Tibial nerve (tissue), 4 donors: ENCODE data around the gene ERCC4. TPM values are rescaled to one million over a fixed set of nuclear protein-coding genes. Genes with fewer than 3 reads are reported as not detected.

Experiments used
- DNase-seq, 2 donors: peaks; one replicate each; pipeline ENCODE4 v3.0.0-alpha.2; 2019; ENCODE audit warnings: low spot score in 2 of 2
- H3K27ac ChIP-seq, 4 donors: fragments of 200-600 bp; sonication (generic) in 3 of 4; one replicate each; pipeline ENCODE4 v1.5.1; 2017 to 2019; ENCODE audit warnings: mild to moderate bottlenecking in 1 of 4
- H3K27me3 ChIP-seq, 2 donors: fragments of 200-600 bp; sonication (generic) in 1 of 2; one replicate each; pipeline versions ENCODE4 v1.5.1 to v1.6.0; 2017 to 2019
- H3K36me3 ChIP-seq, 3 donors: fragments of 200-600 bp; sonication (generic); one replicate each; pipeline ENCODE4 v1.5.1; 2018 to 2019
- H3K4me1 ChIP-seq, 4 donors: fragments of 200-600 bp; sonication (generic) in 3 of 4; one replicate each; pipeline ENCODE4 v1.5.1; 2017 to 2019
- H3K4me3 ChIP-seq, 4 donors: fragments of 200-600 bp; sonication (generic) in 3 of 4; one replicate each; pipeline ENCODE4 v1.5.1; 2017 to 2019; ENCODE audit warnings: mild to moderate bottlenecking in 1 of 4, moderate library complexity in 1 of 4
- H3K9me3 ChIP-seq, 4 donors: fragments of 200-600 bp; sonication (generic) in 3 of 4; one replicate each; pipeline ENCODE4 v1.5.1; 2017 to 2019
- EP300 ChIP-seq, 2 donors: sonication (generic); formaldehyde crosslinking; IDR thresholded peaks; one replicate each; pipeline ENCODE4 v1.6.1; 2017; ENCODE audit warnings: antibody characterized with exemption in 2 of 2, mild to moderate bottlenecking in 1 of 2
- POLR2A ChIP-seq, 2 donors: fragments of 450-650 bp; IDR thresholded peaks; one replicate each; pipeline ENCODE4 v1.6.1; 2017; ENCODE audit warnings: antibody characterized with exemption in 2 of 2, mild to moderate bottlenecking in 2 of 2, moderate library complexity in 2 of 2
- WGBS, 2 donors: methylation state at CpG; one replicate each; pipeline ENCODE4 v1.1.5; 2018; 5-methylcytosine and 5-hydroxymethylcytosine counted together
- total RNA-seq, 4 donors: library from RNA; depleted of rRNA; stranded (reverse); fragments of >200 nt; gene quantifications; one replicate each; pipeline ENCODE4 v1.1.0, GENCODE V29; 2016
- TF ChIP-seq, protein P1 (sequence below), 5 experiments: fragments of 200-600 bp in 3 of 5; fragments of 450-650 bp in 2 of 5; sonication (generic) in 3 of 5; IDR thresholded peaks; one replicate each; pipeline ENCODE4 v1.5.1; 2016 to 2019; ENCODE audit warnings: antibody characterized with exemption in 5 of 5, mild to moderate bottlenecking in 3 of 5, moderate library complexity in 2 of 5

ERCC4 gene
- total RNA-seq, 4 donors from 2014 or later = 7.3 to 8.7 (median 7.9) TPM

DNA sequence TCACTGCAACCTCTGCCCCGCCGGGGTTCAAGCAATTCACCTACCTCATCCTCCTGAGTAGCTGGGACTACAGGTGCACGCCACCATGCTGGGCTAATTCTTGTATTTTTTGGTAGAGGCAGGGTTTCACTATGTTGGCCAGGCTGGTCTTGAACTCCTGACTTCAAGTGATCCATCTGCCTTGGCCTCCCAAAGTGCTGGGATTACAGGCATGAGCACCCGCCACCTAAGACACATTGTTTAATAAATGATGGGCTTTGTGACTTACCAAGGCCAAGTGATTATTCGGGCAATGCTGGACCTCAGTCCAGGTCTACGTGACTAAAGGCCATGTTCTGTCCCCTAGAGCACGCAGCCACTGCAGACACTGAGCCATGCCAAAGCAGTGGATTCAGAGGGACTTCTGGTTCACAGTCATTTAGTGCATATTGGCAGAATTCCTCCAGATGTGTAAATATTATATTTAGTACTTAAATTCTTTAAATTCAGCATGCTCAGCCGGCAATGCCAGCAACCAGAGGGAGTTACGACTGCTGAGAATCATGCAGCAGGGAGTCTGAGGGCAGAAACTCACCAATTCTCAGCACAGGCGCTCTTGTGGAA, 4.8 kb upstream of the ERCC4 start:
- Histone ChIP-seq H3K36me3 (no peaks in the 10 kb centered on the region), H3K27ac (no peak overlapping the region), H3K9me3 (peaks cover 0 to 11% (median 0%) of the 10 kb centered on the region in 4 donors), H3K4me3 (no peak overlapping the region), H3K27me3 (no peaks in the 10 kb centered on the region), H3K4me1 (peaks cover 0 to 8% (median 0%) of the 10 kb centered on the region in 4 donors)
- no peak for TF ChIP-seq POLR2A (IDR thresholded peaks at IDR 0.05)
- TF ChIP-seq, protein P1, sequence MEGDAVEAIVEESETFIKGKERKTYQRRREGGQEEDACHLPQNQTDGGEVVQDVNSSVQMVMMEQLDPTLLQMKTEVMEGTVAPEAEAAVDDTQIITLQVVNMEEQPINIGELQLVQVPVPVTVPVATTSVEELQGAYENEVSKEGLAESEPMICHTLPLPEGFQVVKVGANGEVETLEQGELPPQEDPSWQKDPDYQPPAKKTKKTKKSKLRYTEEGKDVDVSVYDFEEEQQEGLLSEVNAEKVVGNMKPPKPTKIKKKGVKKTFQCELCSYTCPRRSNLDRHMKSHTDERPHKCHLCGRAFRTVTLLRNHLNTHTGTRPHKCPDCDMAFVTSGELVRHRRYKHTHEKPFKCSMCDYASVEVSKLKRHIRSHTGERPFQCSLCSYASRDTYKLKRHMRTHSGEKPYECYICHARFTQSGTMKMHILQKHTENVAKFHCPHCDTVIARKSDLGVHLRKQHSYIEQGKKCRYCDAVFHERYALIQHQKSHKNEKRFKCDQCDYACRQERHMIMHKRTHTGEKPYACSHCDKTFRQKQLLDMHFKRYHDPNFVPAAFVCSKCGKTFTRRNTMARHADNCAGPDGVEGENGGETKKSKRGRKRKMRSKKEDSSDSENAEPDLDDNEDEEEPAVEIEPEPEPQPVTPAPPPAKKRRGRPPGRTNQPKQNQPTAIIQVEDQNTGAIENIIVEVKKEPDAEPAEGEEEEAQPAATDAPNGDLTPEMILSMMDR (IDR thresholded peaks at IDR 0.05) = no peak
- TF ChIP-seq EP300 (IDR thresholded peaks at IDR 0.05) = no peak
- DNase-seq = no peak
- 79 to 85% methylated on average over 9 to 10 of the region's 10 CpGs for WGBS, 2 donors

DNA sequence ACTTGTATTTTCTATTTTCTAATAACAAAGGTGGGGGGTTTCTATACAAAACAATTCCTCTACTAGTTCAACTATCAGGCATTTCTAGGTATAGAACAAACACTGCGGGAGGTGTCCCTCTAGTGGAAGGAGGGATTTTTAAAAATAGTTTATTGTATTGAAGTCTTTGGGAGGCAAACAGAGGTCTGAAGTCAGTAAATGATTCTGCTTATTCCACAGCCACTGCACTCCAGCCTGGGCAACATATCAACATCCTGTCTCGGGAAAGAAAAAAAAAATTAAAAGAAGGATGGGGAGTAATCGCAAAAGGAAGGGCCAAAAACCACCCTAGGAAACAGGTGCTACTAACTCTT, 648 bp upstream of the ERCC4 start:
- Histone ChIP-seq H3K9me3 (no peaks in the 10 kb centered on the region), H3K27me3 (no peaks in the 10 kb centered on the region), H3K4me3 (peak overlapping the region in 2 of 4 donors; percentile 7 to 89), H3K36me3 (peaks cover 0 to 7% (median 0%) of the 10 kb centered on the region in 3 donors), H3K27ac (peak overlapping the region in 2 of 4 donors; percentile 16 to 39), H3K4me1 (peaks cover 0 to 28% (median 8%) of the 10 kb centered on the region in 4 donors)
- no peak for TF ChIP-seq POLR2A (IDR thresholded peaks at IDR 0.05)
- TF ChIP-seq, protein P1 (IDR thresholded peaks at IDR 0.05) = no peak
- WGBS, 2 donors = 2 to 5% methylated on average over 3 of the region's 3 CpGs
- DNase-seq = peak in 1 of 2 donors; percentile 16

DNA sequence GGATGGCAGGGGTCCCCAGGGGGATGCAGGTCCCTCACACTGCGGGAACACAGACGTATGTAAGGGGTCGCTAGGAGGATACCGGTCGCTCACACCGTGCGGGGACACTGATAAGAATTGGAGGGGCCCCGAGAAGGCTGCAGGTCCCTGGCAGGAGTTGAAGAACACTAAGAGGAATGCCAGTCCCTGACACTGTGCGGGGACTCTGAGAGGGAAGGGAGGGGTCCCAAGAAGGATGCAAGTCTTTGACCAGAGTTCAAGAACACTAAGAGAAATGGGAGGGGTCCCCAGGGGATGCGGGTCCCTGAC, 510 bp downstream of the ERCC4 start:
- Histone ChIP-seq H3K27ac (peak overlapping the region in 3 of 4 donors; percentile 69 to 82 (median 80)), H3K4me1 (peaks cover 0 to 31% (median 8%) of the 10 kb centered on the region in 4 donors), H3K9me3 (no peaks in the 10 kb centered on the region), H3K27me3 (no peaks in the 10 kb centered on the region), H3K36me3 (peaks cover 0 to 15% (median 0%) of the 10 kb centered on the region in 3 donors), H3K4me3 (peak overlapping the region; percentile 77 to 94 (median 88))
- DNase-seq = no peak
- 0 to 2% methylated on average over 10 of the region's 10 CpGs for WGBS, 2 donors
- TF ChIP-seq, protein P1 (IDR thresholded peaks at IDR 0.05) = no peak
- TF ChIP-seq POLR2A (IDR thresholded peaks at IDR 0.05) = no peak
- no peak for TF ChIP-seq EP300 (IDR thresholded peaks at IDR 0.05)

DNA sequence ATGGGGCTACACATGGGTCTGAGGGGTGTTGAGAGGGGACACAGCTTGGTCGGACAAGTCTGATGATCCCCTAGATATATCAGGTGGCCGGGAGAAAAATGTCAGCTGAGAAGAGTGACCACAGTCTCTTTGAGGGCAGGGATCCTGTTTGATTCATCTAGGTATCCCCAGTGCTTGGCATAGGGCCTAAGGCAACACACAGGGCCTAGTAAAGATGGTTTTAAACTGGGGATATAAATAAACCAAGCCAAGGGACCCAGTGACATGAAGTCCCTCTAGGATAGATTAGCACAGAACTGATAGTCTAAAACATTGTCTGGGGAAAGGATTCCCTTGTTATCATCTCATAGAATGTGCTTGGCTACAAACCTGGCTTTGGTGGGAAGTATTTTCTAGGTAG, 1.4 kb downstream of the ERCC4 start:
- WGBS, 2 donors = 73 to 79% methylated on average over 2 of the region's 2 CpGs
- Histone ChIP-seq H3K36me3 (peaks cover 0 to 24% (median 0%) of the 10 kb centered on the region in 3 donors), H3K9me3 (no peaks in the 10 kb centered on the region), H3K4me3 (no peak overlapping the region), H3K27ac (no peak overlapping the region), H3K27me3 (no peaks in the 10 kb centered on the region), H3K4me1 (peaks cover 0 to 31% (median 8%) of the 10 kb centered on the region in 4 donors)
- no peak for TF ChIP-seq EP300 (IDR thresholded peaks at IDR 0.05)
- TF ChIP-seq POLR2A (IDR thresholded peaks at IDR 0.05) = no peak
- TF ChIP-seq, protein P1 (IDR thresholded peaks at IDR 0.05) = no peak
- no peak for DNase-seq

DNA sequence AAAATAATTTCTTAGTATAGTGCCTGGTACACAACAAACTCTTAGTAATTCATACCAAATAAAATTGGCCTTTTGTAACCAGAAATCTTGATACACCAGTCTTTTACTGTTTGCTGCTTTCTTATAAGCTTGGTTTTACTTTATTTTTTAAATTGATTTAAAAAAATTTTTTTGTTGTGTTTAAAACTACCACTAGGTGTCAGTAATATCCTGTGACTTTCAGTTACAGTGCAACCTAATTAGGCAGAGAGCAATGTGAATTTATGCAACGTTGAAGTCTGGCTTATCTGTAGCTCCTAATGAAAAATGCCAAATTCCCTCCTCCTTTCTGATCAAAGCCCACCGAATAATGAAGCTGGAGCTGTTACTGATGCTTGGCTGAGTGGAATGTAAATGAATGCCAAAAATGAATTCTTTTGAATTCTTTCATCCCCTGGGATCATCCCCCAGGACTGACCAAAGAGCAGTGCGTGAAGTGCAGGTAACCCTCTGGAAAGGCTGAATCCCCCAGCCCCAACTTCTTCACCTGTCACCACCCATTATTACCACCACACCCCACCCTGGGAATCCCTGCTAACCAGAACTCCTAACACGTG, 3.8 kb downstream of the ERCC4 start:
- H3K27me3 ChIP-seq = no peaks in the 10 kb centered on the region
- H3K4me1 ChIP-seq = peaks cover 0 to 31% (median 8%) of the 10 kb centered on the region in 4 donors
- no peaks in the 10 kb centered on the region for H3K9me3 ChIP-seq
- 42 to 50% methylated on average over 4 of the region's 4 CpGs for WGBS, 2 donors
- DNase-seq = no peak
- peaks cover 0 to 33% (median 0%) of the 10 kb centered on the region in 3 donors for H3K36me3 ChIP-seq
- H3K4me3 ChIP-seq = no peak overlapping the region
- H3K27ac ChIP-seq = no peak overlapping the region
- TF ChIP-seq, protein P1 (IDR thresholded peaks at IDR 0.05) = peak; percentile 38 to 70 (median 64)
- no peak for TF ChIP-seq POLR2A (IDR thresholded peaks at IDR 0.05)
